SU-DHL-6 (cell line): ENCODE data around the gene EXOC3.

Experiments used
- H2AFZ ChIP-seq: fragments of 200-600 bp; sonication (generic); 2 replicates; pipeline ENCODE4 v1.6.1; 2014; ENCODE audit warnings: low read depth, mild to moderate bottlenecking, moderate library complexity, mixed read lengths, antibody characterized with exemption, low read length; ENCODE audit not compliant: severe bottlenecking
- H3F3A ChIP-seq: fragments of 200-600 bp; shearing (Covaris generic); 2 replicates; pipeline ENCODE4 v1.6.0; 2016; ENCODE audit warnings: antibody characterized with exemption, mild to moderate bottlenecking; ENCODE audit not compliant: insufficient read depth
- H3K27ac ChIP-seq: fragments of 200-600 bp; sonication (generic); 2 replicates; pipeline ENCODE4 v1.5.1; 2016; ENCODE audit warnings: low read depth, mild to moderate bottlenecking, low read length, moderate library complexity, mixed read lengths
- H3K27me3 ChIP-seq: fragments of 200-600 bp; sonication (generic), shearing (Covaris generic); 2 replicates; pipeline ENCODE4 v1.6.0; 2014; ENCODE audit warnings: mild to moderate bottlenecking, low read length
- H3K36me3 ChIP-seq: fragments of 200-600 bp; sonication (generic); 2 replicates; pipeline ENCODE4 v1.6.1; 2014; ENCODE audit warnings: mild to moderate bottlenecking, low read length, mixed read lengths
- H3K4me2 ChIP-seq: fragments of 300-600, 200-600 bp; shearing (Covaris generic), sonication (generic); 2 replicates; pipeline ENCODE4 v1.6.0; 2014; ENCODE audit warnings: low read length, low read depth, mild to moderate bottlenecking; ENCODE audit not compliant: poor library complexity, severe bottlenecking
- H3K4me3 ChIP-seq: fragments of 200-600 bp; sonication (generic); 2 replicates; pipeline ENCODE4 v1.5.1; 2014; ENCODE audit warnings: antibody characterized with exemption, low read length, mild to moderate bottlenecking, mixed read lengths; ENCODE audit not compliant: insufficient read depth, poor library complexity, severe bottlenecking
- H3K79me2 ChIP-seq: fragments of 200-600 bp; sonication (generic); 2 replicates; pipeline ENCODE4 v1.6.1; 2014; ENCODE audit warnings: mild to moderate bottlenecking, low read length, moderate library complexity; ENCODE audit not compliant: insufficient read depth
- H3K9ac ChIP-seq: fragments of 200-600 bp; sonication (generic); 2 replicates; pipeline ENCODE4 v1.7.0; 2014; ENCODE audit warnings: mild to moderate bottlenecking, low read length
- H3K9me2 ChIP-seq: fragments of 200-600 bp; sonication (generic); replicated peaks from 2 replicates; pipeline ENCODE4 v1.6.1; 2014; ENCODE audit warnings: low read length; ENCODE audit not compliant: insufficient read depth
- H3K9me3 ChIP-seq: fragments of 200-600 bp; sonication (generic); 2 replicates; pipeline ENCODE4 v1.6.1; 2014; ENCODE audit warnings: low read length, mixed read lengths; ENCODE audit not compliant: insufficient read depth
- H4K20me1 ChIP-seq: fragments of 200-600 bp; sonication (generic); 2 replicates; pipeline ENCODE4 v1.6.1; 2014; ENCODE audit warnings: low read depth, mild to moderate bottlenecking, antibody characterized with exemption, low read length, moderate library complexity, mixed read lengths
- CTCF ChIP-seq: fragments of 200-600 bp; sonication (generic); IDR thresholded peaks from one replicate; pipeline ENCODE4 v1.5.1; 2017; ENCODE audit warnings: antibody characterized with exemption, mild to moderate bottlenecking, low read length, moderate library complexity; ENCODE audit not compliant: insufficient read depth, poor library complexity, severe bottlenecking
- EZH2phosphoT487 ChIP-seq: fragments of 200-600 bp; sonication (generic), shearing (Covaris generic); conservative IDR thresholded peaks from 2 replicates; pipeline ENCODE4 v1.6.1; 2018; ENCODE audit warnings: mild to moderate bottlenecking, antibody characterized with exemption, low read length, moderate library complexity, mixed read lengths

EXOC3 gene

GRCh38 chr5:458547-459353, 15.8 kb downstream of the EXOC3 start:
- Histone ChIP-seq H3K79me2 (peaks cover 24% of the 10 kb centered on the region), H3K9me2 (no peaks in the 10 kb centered on the region), H3K4me2 (no peak overlapping the region), H3K9me3 (no peaks in the 10 kb centered on the region), H3K9ac (no peak overlapping the region), H3K27me3 (no peaks in the 10 kb centered on the region), H2AFZ (no peak overlapping the region), H3K27ac (no peak overlapping the region), H4K20me1 (no peaks in the 10 kb centered on the region), H3K36me3 (peaks cover 4% of the 10 kb centered on the region; the same call in 1 of the 2 replicates), H3K4me3 (no peak overlapping the region), H3F3A (no peaks in the 10 kb centered on the region)
- no peak for TF ChIP-seq CTCF
- no peak for TF ChIP-seq EZH2phosphoT487

GRCh38 chr5:459562-460272, 16.7 kb downstream of the EXOC3 start:
- Histone ChIP-seq H3K4me3 (no peak overlapping the region), H3K4me2 (no peak overlapping the region), H3K9me2 (no peaks in the 10 kb centered on the region), H3F3A (no peaks in the 10 kb centered on the region), H3K9ac (no peak overlapping the region), H3K9me3 (no peaks in the 10 kb centered on the region), H4K20me1 (no peaks in the 10 kb centered on the region), H3K79me2 (peaks cover 18% of the 10 kb centered on the region), H2AFZ (no peak overlapping the region), H3K36me3 (peaks cover 4% of the 10 kb centered on the region; the same call in 1 of the 2 replicates), H3K27me3 (no peaks in the 10 kb centered on the region), H3K27ac (no peak overlapping the region)
- TF ChIP-seq CTCF (no peak), EZH2phosphoT487 (no peak)

GRCh38 chr5:460273-460625, 17.3 kb downstream of the EXOC3 start:
- Histone ChIP-seq H3K4me2 (no peak overlapping the region), H3K9me3 (no peaks in the 10 kb centered on the region), H3K36me3 (peaks cover 4% of the 10 kb centered on the region; the same call in 1 of the 2 replicates), H2AFZ (no peak overlapping the region), H3K27me3 (no peaks in the 10 kb centered on the region), H3K27ac (no peak overlapping the region), H3K9ac (no peak overlapping the region), H3K4me3 (no peak overlapping the region), H3F3A (no peaks in the 10 kb centered on the region), H3K9me2 (no peaks in the 10 kb centered on the region), H3K79me2 (peaks cover 13% of the 10 kb centered on the region), H4K20me1 (no peaks in the 10 kb centered on the region)
- no peak for TF ChIP-seq CTCF
- no peak for TF ChIP-seq EZH2phosphoT487
